ENCODE results near the gene NAALADL1. TPM values are rescaled to one million over a fixed set of nuclear protein-coding genes. Genes with fewer than 3 reads are reported as not detected.

NAALADL1 gene
- total and polyA plus RNA-seq, 7 donors = 0.98 to 4.8 (median 1.6) TPM

- H3K4me3 ChIP-seq = no peak overlapping the region
- H3K27ac ChIP-seq = no peak overlapping the region
- ATAC-seq (no peak), DNase-seq (no peak)
- TF ChIP-seq CTCF (IDR thresholded peaks at IDR 0.05) = no peak
- intact Hi-C loops (cut with DNase I) = no loop called here
- WGBS, 3 donors = 89 to 91% (median 90%) methylated on average over 15 of the region's 15 CpGs
- H3K4me1 ChIP-seq = peaks cover 23% of the 10 kb centered on the region
- H3K27me3 ChIP-seq (ENCODE audit: insufficient read depth in 3 of 3, low read length in 2 of 3) = no peaks in the 10 kb centered on the region
- H3K36me3 ChIP-seq (ENCODE audit: insufficient read depth in 1 of 2, low read depth in 1 of 2) = peaks cover 3 to 50% of the 10 kb centered on the region in 2 donors
- no peaks in the 10 kb centered on the region for H3K9me3 ChIP-seq
These were observed 29.5 kb upstream of the NAALADL1 start for GRCh38 chr11:65087827-65088226.

- H3K9me3 ChIP-seq = no peaks in the 10 kb centered on the region
- TF ChIP-seq CTCF (IDR thresholded peaks at IDR 0.05) = no peak
- peaks cover 23% of the 10 kb centered on the region for H3K4me1 ChIP-seq
- DNase-seq = no peak
- 84 to 91% (median 88%) methylated on average over 11 of the region's 11 CpGs for WGBS, 3 donors
- no peak for ATAC-seq
- no peak overlapping the region for H3K4me3 ChIP-seq
- peaks cover 3 to 50% of the 10 kb centered on the region in 2 donors for H3K36me3 ChIP-seq (ENCODE audit: insufficient read depth in 1 of 2, low read depth in 1 of 2)
- intact Hi-C loops (cut with DNase I) = no loop called here
- H3K27ac ChIP-seq = no peak overlapping the region
- no peaks in the 10 kb centered on the region for H3K27me3 ChIP-seq (ENCODE audit: insufficient read depth in 3 of 3, low read length in 2 of 3)
These were observed 28.9 kb upstream of the NAALADL1 start for GRCh38 chr11:65087216-65087615.

- intact Hi-C loops (cut with DNase I) = no loop called here
- Histone ChIP-seq H3K27me3 (ENCODE audit: insufficient read depth in 3 of 3, low read length in 2 of 3) (no peaks in the 10 kb centered on the region), H3K4me1 (peaks cover 23% of the 10 kb centered on the region), H3K36me3 (ENCODE audit: insufficient read depth in 1 of 2, low read depth in 1 of 2) (peaks cover 3 to 50% of the 10 kb centered on the region in 2 donors), H3K9me3 (no peaks in the 10 kb centered on the region), H3K4me3 (no peak overlapping the region), H3K27ac (no peak overlapping the region)
- ATAC-seq = no peak
- WGBS, 3 donors = 88 to 91% (median 90%) methylated on average over 9 of the region's 9 CpGs
- TF ChIP-seq CTCF (IDR thresholded peaks at IDR 0.05) = no peak
- DNase-seq = no peak
These were observed 28.5 kb upstream of the NAALADL1 start for GRCh38 chr11:65086809-65087208.

GRCh38 chr11:65085446-65085845 lies 27.1 kb upstream of the NAALADL1 start:
- no peaks in the 10 kb centered on the region for H3K9me3 ChIP-seq
- intact Hi-C loops (cut with DNase I) = loop anchor here in 1 of 2 donors (2.0 kb wide), 1 partner anchor 35 kb away; no protein-coding TSS in a partner anchor
- no peak overlapping the region for H3K27ac ChIP-seq
- peaks cover 3 to 50% of the 10 kb centered on the region in 2 donors for H3K36me3 ChIP-seq (ENCODE audit: insufficient read depth in 1 of 2, low read depth in 1 of 2)
- ATAC-seq (no peak), DNase-seq (no peak)
- no peak for TF ChIP-seq CTCF (IDR thresholded peaks at IDR 0.05)
- peaks cover 23% of the 10 kb centered on the region for H3K4me1 ChIP-seq
- WGBS, 3 donors = 86 to 90% (median 86%) methylated on average over 4 of the region's 4 CpGs
- no peaks in the 10 kb centered on the region for H3K27me3 ChIP-seq (ENCODE audit: insufficient read depth in 3 of 3, low read length in 2 of 3)
- H3K4me3 ChIP-seq = peak overlapping the region; percentile 84
